Lung microvascular endothelial cell (primary cell): ENCODE results near the gene MPP2. TPM values are rescaled to one million over a fixed set of nuclear protein-coding genes. Genes with fewer than 3 reads are reported as not detected.
"Not testable (repeated sequence)": the region's sequence is repeated elsewhere in the genome, so short reads cannot be mapped to it uniquely, and the experiment has no call there.

ENCODE experiments used
- DNase-seq, 2 donors: peaks; one replicate each; pipeline versions ENCODE4 v3.0.0 to v3.0.0-alpha.2; 2010; ENCODE audit warnings: low read depth in 2 of 2
- total RNA-seq: library from RNA; depleted of rRNA; stranded (reverse); fragments of >200 nt; gene quantifications from 2 replicates; pipeline ENCODE4 v1.2.1, GENCODE V29; 2014

MPP2 gene
- total RNA-seq, 1 donor from 2014 or later = under 0.01 TPM

DNA sequence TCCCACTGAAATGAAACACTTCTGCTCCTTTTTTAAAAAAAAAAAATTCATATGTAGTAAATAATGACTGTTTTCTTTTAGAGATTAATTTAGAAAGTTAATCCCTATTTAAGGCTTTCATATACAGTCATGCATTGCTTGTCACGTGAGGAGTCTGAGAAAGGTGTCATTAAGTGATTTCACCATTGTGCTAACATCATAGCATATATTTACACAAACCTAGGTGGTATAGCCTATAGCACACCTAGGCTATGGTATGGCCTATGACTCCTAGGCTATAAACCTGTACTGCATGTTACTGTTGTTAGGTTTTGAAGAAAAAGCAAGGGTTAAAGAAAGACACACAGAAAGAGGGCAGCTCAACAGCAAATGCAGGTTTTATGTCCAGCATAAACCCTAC, 21.3 kb upstream of the MPP2 start:
- DNase-seq = no peak

DNA sequence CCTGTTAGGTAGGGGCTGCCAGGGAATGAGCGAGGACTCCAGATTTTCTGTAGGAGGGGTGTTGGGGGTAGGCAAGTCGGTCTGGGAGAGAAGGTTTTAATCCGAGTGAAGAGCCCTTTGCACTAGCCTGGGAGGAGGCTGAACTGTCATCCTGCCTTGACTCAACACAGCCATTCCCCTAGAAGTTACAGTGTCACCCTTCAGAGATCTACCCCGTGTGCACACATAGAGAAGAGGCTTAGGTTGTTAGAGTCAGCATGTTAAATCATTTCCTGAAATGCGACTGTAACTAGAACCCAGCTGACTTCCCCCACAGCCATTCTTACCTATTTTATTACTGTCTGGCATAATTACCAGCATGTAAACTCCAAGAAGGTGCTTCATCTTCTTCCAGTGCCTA, 20.6 kb upstream of the MPP2 start:
- DNase-seq = not testable (repeated sequence)

DNA sequence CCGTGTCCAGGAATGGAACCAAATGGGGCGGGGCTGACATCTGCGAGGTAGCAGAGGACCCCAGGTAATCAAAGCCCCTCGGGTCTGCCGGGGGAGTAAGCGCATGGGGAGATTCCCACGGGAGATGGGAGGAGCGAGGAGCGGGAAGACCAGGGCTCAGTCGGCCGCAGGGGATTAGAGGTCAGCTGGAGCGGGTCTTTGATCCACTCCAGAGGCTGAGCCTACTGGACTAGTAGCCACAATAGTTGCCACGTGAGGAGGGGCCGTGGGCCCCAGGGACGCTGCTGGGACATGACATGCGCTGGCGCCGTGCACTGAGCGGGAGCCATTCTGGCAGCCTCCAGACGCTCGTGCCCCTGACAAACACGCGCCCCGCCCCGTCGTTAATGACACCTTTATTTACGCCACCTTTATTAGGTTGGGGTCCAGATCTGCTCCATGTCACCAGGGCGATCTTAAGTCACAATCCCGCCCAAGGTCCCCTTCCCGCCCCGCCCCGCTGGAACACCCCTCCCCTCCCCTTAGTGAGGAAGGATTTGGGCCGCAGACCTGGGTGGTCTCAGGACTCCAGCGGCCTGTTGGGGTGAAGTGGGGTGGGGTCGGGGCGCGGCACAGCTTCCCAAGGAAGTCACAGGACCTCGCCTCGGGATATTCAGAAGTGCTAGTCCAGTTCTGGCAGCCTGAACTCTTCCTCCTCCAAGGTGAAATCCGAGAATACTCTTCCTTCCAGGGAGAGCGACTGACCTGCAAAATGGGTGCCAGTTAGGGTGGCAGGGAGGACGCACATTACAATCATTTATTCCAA, 19.9 kb upstream of the MPP2 start:
- DNase-seq = no peak

DNA sequence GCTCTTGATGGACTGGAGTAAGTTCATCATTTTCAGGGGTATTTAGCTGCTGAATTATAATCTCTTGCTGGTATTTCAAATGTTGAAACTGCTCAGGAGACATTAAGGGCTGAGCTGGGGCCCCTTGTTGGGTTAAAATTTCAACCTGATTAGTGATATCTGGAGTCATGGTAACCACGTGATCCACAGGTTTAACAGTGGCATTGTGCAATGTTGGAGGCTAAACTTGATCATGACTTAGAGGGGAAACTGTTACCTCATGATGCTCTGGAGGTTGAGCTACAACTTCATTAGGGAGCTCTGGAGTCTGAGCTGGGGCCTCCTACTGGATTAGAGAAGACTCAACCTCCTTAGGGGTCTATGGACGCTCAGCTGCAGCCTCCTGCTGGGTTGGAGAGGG, 17.2 kb upstream of the MPP2 start:
- DNase-seq = no peak

DNA sequence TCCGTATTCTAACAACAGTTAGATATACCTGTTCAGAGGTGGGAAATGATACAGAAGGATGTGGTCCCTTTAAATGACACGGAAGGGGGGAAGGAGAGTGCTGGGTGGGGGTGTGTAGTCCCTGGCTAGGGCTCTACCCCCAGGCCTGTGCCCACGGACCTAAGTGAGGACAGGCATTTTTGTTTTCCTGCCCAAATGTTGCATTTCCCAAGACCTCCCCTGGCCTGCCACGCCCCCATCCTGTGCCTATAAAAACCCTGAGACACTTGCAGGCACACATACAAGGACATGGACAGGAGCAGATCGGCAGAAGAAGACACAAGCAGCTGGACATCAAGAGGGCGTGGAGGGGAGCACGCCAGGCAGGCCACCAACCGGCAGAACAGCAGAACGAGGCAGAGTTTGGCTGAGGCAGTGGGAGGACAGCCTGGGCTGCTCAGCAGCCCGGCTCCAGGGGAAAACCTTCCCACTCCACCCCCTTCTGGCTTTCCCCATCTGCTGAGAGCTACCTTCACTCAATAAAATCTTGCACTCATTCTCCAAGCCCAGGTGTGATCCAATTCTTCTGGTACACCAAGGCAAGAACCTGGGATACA, 13.3 kb upstream of the MPP2 start:
- DNase-seq = no peak

DNA sequence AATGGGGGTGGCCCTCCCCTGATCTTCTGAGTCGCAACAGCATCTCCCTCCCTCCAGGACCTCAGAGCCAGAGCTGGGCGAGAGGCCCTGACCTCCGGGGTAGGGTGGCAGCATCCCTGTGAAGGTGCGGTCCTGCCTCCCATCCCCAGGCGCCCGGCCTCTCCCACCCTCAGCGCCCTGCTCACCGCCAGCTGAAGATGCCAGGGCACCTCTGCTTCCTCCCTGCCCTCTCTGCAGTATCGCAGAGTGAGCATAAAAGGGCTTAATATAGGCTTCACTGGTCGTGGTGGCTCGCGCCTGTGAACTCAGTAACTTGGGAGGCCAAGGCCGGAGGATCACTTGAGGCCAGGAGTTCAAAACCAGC, 10.7 kb upstream of the MPP2 start:
- DNase-seq = no peak

DNA sequence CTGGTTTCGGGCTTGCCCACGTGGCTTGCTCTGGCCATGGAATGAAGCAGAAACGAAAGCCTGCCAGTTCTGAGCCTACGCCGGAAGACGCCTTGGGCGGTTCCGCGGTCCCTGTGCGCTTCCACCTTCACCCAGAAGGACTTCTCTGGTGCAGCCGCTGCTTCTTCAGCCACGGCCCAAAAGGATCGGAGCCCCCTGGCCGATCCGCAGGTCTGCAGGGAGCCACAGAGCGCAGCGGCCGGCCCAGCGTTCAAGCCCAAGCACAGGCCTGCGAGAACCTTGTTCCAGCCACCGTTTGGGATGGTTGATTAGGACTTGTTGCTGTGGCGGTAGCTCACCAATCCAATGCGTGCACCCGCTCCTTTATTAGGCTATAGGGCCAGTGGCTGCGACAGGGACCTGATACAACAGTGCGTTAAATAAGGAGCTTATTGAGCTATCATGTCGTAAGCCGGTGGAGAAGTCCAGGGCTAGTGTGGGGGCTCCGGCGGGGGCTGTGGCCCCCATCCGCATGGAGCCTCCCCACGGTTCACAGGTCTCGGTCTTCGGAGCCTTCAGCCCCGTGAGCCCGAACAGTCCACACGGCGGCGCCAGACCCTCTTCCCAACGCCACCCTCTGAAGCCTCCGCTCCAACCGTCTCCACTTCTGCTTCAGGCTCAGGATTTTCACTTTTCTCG, 10.2 kb upstream of the MPP2 start:
- peak; percentile 16 to 39 for DNase-seq

DNA sequence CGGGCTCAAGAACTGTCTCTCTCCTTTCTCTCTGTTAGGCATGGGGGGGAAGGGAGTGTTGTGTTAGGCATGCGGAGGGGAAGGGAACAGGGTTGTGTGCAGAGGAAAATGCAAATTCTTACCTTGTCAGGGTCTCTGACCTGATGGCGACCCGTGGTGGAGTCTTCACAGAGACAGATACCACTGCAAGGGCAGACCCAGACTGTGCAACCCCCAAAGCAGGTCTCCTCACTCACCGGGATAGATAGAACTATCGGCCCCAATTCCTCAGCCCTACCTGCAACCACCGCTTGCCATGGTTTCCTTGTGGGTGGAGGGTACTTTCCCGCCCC, 9.6 kb upstream of the MPP2 start:
- DNase-seq = no peak

DNA sequence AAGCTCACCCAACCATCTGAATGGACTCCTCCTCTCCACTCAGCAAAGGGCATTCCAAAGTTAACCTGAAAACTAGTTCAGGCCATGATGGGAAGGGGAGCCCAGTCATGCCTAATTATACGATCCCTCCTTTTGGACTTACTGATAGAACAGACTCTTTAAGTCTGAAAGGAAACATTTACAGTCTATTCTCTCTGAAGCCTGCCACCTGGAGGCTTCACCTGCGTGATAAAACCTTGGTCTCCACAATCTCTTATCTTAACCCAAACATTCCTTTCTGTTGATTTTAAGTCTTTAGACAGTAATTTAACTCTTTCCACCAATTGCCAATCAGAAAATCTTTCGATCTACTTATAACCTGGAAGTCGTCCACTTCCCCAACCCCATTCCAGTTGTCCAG, 9.0 kb upstream of the MPP2 start:
- DNase-seq = no peak

DNA sequence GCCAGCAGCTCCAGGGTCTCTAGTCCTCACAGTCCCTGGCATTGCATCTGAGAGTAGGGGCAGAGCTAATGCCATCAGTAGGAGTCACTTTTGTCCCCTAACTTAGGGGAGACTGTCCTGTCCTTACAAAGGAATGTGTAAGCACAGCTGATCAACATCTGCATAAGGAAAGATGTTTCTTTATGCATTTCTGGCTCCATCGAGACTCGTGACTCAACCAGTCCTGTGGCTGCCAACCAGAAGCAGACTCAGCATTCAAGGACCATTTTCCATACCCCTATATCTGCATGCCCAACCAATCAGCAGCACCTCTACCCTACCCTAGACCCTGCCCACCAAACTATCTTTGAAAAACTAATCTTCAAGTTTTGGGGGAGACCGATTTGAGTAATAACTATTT, 8.2 kb upstream of the MPP2 start:
- DNase-seq = no peak

DNA sequence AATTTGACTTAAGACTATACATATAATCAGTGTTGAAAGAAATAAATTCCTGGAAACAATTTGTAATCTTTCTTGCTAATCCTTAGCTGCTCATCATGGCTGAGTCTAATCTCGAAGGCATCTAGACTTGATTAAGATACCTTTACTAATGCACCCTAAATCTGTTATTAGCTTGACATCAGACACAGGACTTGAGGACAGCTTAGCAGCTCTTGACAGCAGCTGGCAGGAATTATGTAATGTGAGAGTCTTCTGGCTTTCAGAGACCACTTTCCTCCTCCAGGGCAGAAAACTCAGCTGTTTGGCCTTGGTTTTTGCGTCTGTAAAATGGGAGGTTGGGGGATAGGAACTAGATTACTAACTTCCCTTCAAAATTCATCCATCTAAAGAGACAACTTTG, 7.1 kb upstream of the MPP2 start:
- no peak for DNase-seq

DNA sequence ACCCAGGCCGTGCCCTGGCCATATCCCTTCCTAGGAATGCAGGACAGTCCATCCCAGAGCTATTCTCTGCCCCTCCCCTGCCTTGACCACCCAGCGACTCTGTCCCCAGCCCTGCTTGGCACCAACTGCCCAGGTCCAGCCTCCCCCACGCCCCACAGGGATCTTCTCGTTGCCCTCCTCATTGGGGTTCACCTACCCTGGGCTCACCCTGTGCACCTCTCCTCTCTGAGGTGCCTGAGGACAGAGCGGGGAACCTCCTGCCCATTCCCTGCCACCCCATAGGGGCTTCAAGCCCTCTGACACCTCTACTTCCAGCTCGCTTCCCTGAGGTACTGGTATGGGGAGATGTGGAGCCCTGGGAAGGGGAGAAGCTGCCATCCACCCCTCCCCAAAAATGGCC, 6.2 kb upstream of the MPP2 start:
- DNase-seq = no peak

DNA sequence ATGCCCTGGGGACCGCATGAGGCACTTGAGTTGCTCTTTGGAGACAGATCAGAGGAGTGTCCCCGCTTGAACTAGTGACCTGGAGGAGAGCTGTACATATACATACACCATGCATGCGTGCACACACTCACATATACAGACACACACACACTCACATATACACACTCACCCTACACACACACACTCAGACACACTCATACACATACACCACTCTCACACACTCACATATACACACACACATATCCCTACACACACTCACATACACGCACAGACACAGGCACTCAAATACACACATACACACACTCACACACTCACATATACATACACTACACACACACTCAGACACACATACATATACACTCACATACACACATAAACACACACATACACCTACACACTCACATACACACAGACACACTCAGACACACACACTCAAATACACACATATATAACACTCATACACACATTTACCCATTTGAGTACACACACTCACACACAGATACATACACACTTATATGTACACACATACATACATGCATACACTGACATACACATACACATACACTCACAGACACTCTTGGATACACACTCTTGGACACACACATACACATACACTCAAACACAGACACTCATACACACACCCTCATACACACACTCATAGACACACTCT, 5.4 kb upstream of the MPP2 start:
- DNase-seq = no peak

DNA sequence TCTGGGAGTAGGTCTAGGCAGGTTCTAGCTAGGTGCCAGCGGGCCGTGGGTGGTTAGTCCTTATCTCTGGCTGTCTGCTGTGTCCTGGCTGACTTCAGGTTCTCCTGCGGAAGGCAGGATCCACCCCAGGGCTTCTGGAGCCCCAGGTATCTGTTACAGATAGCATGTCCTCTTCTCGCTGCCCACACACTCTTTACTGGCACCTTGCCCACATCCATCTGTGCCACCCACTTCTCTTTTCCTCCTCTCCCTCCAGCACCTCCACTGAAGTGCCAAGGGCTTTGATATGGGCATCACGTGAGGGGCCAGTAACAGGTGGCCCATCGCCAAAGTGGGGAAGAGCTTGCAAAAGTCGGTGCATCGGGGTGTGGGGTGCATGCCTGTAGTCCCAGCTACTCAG, 4.6 kb upstream of the MPP2 start:
- DNase-seq = no peak

DNA sequence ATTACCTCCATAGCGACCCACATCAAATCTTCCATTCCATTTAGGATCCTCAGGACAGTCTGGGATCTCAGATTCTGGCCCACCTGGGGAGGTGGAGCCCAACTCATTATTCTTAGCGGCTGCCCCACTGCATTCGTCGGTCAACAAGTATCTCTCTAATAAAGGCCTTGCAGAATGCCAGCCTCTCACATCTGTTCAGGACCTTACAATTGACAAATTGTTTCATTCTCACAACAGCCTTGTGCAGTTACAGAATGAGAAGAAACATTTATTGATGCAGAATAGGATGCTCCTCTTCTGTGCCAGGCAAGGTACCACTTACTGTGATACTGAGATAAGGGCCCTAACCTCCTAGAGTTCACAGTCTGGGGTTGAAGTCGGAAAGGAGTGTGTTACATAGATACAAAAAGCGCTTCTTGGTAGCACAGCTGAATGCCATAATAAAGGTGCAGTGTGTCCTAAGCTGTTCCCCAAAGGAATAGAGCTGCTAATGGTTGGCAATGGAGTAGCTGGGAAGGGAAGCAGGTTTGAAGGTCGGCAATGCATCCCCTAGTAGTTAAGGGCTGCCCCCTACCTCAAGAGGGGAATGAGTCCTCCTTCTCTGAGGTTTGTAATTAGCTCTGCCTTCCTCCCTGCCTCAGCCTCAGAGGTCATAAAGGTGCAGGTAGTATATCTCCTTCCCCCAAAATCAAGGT, 2.3 kb upstream of the MPP2 start:
- no peak for DNase-seq

DNA sequence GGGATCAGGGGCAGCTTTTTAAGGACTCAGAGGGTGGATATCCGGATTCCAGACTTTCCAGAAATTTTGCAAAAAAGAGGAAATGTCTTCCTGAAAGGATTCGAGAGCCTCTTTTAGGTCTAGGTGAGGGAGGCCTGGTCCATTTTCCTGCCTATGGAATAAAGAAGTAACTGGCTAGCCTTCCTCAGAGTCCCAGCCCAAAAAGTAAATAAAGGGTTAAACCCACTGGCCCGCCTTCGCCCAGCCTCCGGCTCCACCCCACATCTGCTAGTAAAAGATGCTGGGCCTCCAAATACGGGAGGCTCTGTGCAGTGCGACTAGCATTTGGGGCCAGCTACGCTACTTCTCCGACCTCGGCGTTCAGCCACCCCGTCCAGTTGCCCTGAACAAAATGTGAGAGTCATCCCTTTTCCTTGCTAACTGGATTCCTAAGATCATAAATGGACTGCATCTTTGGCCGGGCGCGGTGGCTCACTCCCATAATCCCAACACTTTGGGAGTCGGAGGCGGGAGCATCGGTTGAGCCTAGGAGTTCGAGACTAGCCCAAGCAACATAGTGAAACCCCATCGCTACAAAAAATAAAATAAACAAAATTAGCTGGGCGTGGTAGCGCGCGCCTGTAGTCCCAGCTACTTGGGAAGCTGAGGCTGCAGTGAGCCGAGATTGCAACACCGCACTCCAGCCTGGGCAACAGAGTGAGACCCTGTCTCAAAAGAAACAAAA, 824 bp upstream of the MPP2 start:
- DNase-seq = no peak

DNA sequence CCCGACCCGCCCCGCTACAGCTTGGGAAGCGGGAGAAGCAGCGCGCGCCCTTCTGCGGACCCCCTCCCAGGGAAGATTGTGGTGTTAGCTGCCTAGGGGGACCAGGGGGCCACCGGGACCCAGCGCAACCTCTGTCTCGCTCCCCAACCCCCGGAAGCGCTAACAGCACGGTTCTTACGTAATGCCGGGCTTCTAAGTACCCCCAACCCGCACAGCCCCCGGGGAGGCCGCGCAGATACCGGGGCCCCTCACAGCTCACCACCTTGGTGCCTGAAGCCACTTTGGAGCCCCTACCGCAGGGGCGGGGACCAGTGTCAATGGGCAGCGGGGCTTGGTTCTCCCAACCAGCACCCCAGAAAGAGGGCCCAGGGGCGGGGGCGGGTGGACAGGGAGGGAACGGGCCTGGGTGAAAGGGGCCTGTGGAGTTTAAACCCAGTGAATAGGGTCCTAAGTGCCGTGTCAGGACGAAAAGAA, 348 bp downstream of the MPP2 start:
- no peak for DNase-seq

DNA sequence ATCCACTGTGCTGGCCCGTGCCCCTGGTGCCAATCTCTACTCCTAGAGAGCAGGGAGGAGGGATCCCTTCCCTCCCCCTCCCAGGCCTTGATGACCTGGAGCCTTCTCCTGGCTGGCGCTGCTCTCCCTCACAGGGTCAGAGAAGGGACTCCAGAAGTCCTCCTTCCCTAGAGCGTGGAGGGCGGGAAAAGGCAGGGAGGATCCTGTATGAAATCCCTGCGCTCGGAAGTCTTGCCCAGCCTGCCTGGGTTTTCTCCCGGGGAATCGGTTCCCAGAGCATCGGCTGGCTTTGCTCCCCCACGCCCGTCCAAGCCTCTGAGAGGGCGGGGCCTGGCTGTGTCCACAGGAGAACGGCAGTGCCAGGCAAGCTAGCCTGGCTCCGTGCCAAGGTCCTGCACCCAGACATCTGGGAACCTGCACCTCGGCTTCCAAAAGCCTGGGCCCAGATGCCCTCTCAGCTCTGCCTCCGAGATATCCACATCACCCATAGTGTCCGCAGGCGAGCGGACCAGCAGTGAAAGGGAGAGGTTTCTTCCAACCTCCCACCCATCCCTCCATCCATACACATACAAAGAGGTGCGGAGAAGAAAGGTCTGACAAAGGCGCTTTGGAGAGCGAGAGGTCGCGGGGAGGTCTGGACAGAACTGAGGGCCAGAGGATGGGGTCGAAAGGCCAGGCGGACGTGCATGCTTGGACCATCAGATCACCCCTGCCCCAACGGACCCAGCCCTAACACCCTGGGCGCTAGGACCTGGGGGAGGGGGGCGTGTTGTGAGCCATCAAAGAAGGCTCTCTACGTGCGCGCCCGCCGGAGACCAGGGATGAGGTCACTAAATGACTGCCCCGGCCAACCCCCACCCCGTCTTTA, 1.1 kb downstream of the MPP2 start:
- no peak for DNase-seq

DNA sequence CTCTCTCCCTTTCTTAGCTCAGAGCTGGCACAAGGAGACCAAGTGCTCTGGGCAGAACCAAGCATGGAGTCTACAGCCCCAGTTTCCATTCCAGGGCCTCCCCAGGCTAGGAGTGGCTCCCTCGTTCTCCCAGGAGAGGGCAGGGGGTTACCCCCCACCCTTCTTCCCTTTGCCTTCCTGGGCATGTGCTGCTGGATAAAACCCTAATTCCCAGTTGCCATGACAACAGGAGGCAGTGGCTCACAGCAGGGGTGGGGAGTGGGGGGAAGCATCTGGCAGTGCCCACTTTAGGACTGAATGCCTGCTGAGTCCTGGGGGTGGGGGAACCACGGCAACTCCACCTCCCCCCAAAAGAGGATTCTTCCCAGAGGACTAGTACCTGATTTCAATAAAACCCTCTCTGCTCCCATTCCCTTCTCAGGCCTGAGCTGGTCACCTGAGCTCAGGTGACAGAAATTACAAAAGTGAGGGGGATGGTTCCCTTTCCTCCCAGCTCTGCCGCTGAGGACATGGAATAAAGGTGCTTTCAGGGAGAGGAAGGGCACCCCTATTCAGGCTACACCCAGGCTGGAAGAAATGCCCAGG, 1.8 kb downstream of the MPP2 start:
- DNase-seq = no peak
